HCT116 (cell line): ENCODE results near the gene MRPL9. TPM values are rescaled to one million over a fixed set of nuclear protein-coding genes. Genes with fewer than 3 reads are reported as not detected.

ENCODE experiments used
- ATAC-seq: fragments of 200-7000 bp; cut with Tn5 transposase; 2 replicates; pipeline ENCODE4 v1.9.1; 2020; ENCODE audit warnings: mild to moderate bottlenecking, moderate library complexity
- BruUV-seq: library from RNA; stranded (reverse); fragments of 400-500 nt; replicated peaks from 2 replicates; lab custom pipeline; 2021; lab: Mats Ljungman, UMichigan
- CTCF ChIA-PET: fragments of 300-600 bp; sonication (Branson Sonifier 250); formaldehyde crosslinking; loops from one replicate; lab custom pipeline; 2021; ENCODE audit warnings: antibody characterized with exemption; lab: Charles Lee
- POLR2A ChIA-PET: fragments of 300-600, 350-600 bp; sonication (Branson Sonifier 250); formaldehyde crosslinking; loops from one replicate; lab custom pipeline; 2021; ENCODE audit warnings: antibody characterized with exemption; lab: Charles Lee
- RAD21 ChIA-PET, 2 experiments: fragments of 300-600 bp; sonication (Branson Sonifier 250); formaldehyde crosslinking; loops; one replicate each; lab custom pipeline; 2023; ENCODE audit warnings: low total read pairs in 2 of 2; ENCODE audit not compliant: uncharacterized antibody in 2 of 2, unreplicated experiment in 2 of 2, low non-redundant PET in 1 of 2; lab: Charles Lee
- DNase-seq: peaks from one replicate; pipeline ENCODE4 v3.0.0-alpha.2; 2010; ENCODE audit warnings: low read depth, low spot score
- H2AFZ ChIP-seq: fragments of 200-600 bp; shearing (Covaris generic), sonication (generic); 2 replicates; pipeline ENCODE4 v1.6.1; 2017; ENCODE audit warnings: low read depth, mixed run types, mixed read lengths, antibody characterized with exemption, low read length; ENCODE audit not compliant: poor library complexity, severe bottlenecking
- H3K27ac ChIP-seq: 2 replicates; pipeline ENCODE4 v1.5.1; 2012; ENCODE audit warnings: low read depth, low read length
- H3K27me3 ChIP-seq: fragments of 200-600 bp; sonication (generic); 2 replicates; pipeline ENCODE4 v1.6.1; 2016; ENCODE audit warnings: mixed run types, low read length, mixed read lengths; ENCODE audit not compliant: insufficient read depth
- H3K36me3 ChIP-seq, 2 experiments: fragments of 200-500 bp in 1 of 2; fragments of 200-600 bp in 1 of 2; sonication (Bioruptor generic) in 1 of 2; sonication (generic) in 1 of 2; 2 replicates each; pipeline versions ENCODE4 v1.5.1 to v1.6.1; 2014 to 2016; ENCODE audit warnings: low read length in 2 of 2, inconsistent platforms in 1 of 2, mixed read lengths in 1 of 2, mixed run types in 1 of 2; ENCODE audit not compliant: insufficient read depth in 2 of 2, control insufficient read depth in 1 of 2
- H3K4me1 ChIP-seq, 2 experiments: fragments of 200-600 bp in 1 of 2; sonication (generic) in 1 of 2; 2 replicates each; pipeline versions ENCODE4 v1.5.1 to v1.6.1; 2012 to 2017; ENCODE audit warnings: low read length in 2 of 2, inconsistent platforms in 1 of 2, mild to moderate bottlenecking in 1 of 2, mixed read lengths in 1 of 2, mixed run types in 1 of 2, moderate library complexity in 1 of 2; ENCODE audit not compliant: insufficient read depth in 2 of 2, control insufficient read depth in 1 of 2
- H3K4me2 ChIP-seq: fragments of 200-600 bp; sonication (generic); 2 replicates; pipeline ENCODE4 v1.6.1; 2017; ENCODE audit warnings: mixed run types, low read length, mixed read lengths
- H3K4me3 ChIP-seq, 2 experiments: fragments of 200-600 bp in 1 of 2; sonication (generic) in 1 of 2; replicated peaks in 1 of 2; 2 replicates each; pipeline ENCODE4 v1.5.1; 2011 to 2016; ENCODE audit warnings: low read length in 2 of 2, control low read depth in 1 of 2, low read depth in 1 of 2, mild to moderate bottlenecking in 1 of 2, mixed read lengths in 1 of 2, mixed run types in 1 of 2
- H3K79me2 ChIP-seq: fragments of 200-600 bp; sonication (generic); 2 replicates; pipeline ENCODE4 v1.6.1; 2017; ENCODE audit warnings: mild to moderate bottlenecking, mixed run types, low read length, moderate library complexity, mixed read lengths; ENCODE audit not compliant: insufficient read depth
- H3K9ac ChIP-seq: fragments of 200-600 bp; sonication (generic); 2 replicates; pipeline ENCODE4 v1.6.1; 2016; ENCODE audit warnings: low read length, mixed read lengths
- H3K9me2 ChIP-seq: fragments of 200-600 bp; sonication (generic), shearing (Covaris generic); 2 replicates; pipeline ENCODE4 v1.6.1; 2017; ENCODE audit warnings: mixed run types, mild to moderate bottlenecking, moderate library complexity; ENCODE audit not compliant: insufficient read depth
- H3K9me3 ChIP-seq, 2 experiments: fragments of 200-500 bp in 1 of 2; fragments of 200-600 bp in 1 of 2; sonication (Bioruptor generic) in 1 of 2; sonication (generic) in 1 of 2; 2 replicates each; pipeline ENCODE4 v1.6.1; 2014 to 2017; ENCODE audit warnings: low read length in 2 of 2, mixed read lengths in 2 of 2, inconsistent platforms in 1 of 2, low read depth in 1 of 2, mild to moderate bottlenecking in 1 of 2, mixed run types in 1 of 2, moderate library complexity in 1 of 2; ENCODE audit not compliant: control insufficient read depth in 1 of 2, insufficient read depth in 1 of 2
- H4K20me1 ChIP-seq: fragments of 200-600 bp; sonication (generic), shearing (Covaris generic); 2 replicates; pipeline ENCODE4 v1.6.1; 2017; ENCODE audit warnings: mixed run types, mild to moderate bottlenecking, moderate library complexity; ENCODE audit not compliant: insufficient read depth
- ATF3 ChIP-seq: IDR thresholded peaks from 2 replicates; pipeline ENCODE4 v1.6.1; 2012
- CBX3 ChIP-seq: IDR thresholded peaks from 2 replicates; pipeline ENCODE4 v1.6.1; 2012; ENCODE audit warnings: low read depth
- CTCF ChIP-seq, 3 experiments: fragments of 200-600 bp in 1 of 3; sonication (generic) in 1 of 3; IDR thresholded peaks in 2 of 3; conservative IDR thresholded peaks in 1 of 3; 2 replicates each; pipeline ENCODE4 v1.5.1; 2012 to 2017; ENCODE audit warnings: low read depth in 2 of 3, low read length in 2 of 3, antibody characterized with exemption in 1 of 3, borderline replicate concordance in 1 of 3, control low read depth in 1 of 3, mild to moderate bottlenecking in 1 of 3, mixed read lengths in 1 of 3, mixed run types in 1 of 3, moderate library complexity in 1 of 3; ENCODE audit not compliant: insufficient read depth in 1 of 3
- ELF1 ChIP-seq: IDR thresholded peaks from 2 replicates; pipeline ENCODE4 v1.6.1; 2012; ENCODE audit warnings: low read depth, borderline replicate concordance
- EZH2 ChIP-seq: fragments of 200-600 bp; sonication (generic); IDR thresholded peaks from 2 replicates; pipeline ENCODE4 v1.6.1; 2017; ENCODE audit warnings: antibody characterized with exemption, mixed run types
- EZH2phosphoT487 ChIP-seq: fragments of 200-600 bp; IDR thresholded peaks from 2 replicates; pipeline ENCODE4 v1.6.1; 2018; ENCODE audit warnings: antibody characterized with exemption, borderline replicate concordance
- FOSL1 ChIP-seq: IDR thresholded peaks from 2 replicates; pipeline ENCODE4 v1.6.1; 2012; ENCODE audit warnings: low read depth
- JUND ChIP-seq: IDR thresholded peaks from 2 replicates; pipeline ENCODE4 v1.6.1; 2012
- MAX ChIP-seq: IDR thresholded peaks from 2 replicates; pipeline ENCODE4 v1.6.1; 2012
- POLR2A ChIP-seq: IDR thresholded peaks from 2 replicates; pipeline ENCODE4 v1.7.0; 2011; ENCODE audit warnings: borderline replicate concordance; ENCODE audit not compliant: insufficient read depth, insufficient read length; ENCODE audit errors: extremely low read depth
- POLR2AphosphoS5 ChIP-seq: IDR thresholded peaks from 2 replicates; pipeline ENCODE4 v1.6.1; 2011; ENCODE audit warnings: mild to moderate bottlenecking, low read depth, low read length, moderate library complexity
- REST ChIP-seq: IDR thresholded peaks from 2 replicates; pipeline ENCODE4 v1.6.1; 2012; ENCODE audit warnings: low read depth
- SIN3A ChIP-seq: IDR thresholded peaks from 2 replicates; pipeline ENCODE4 v1.6.1; 2012; ENCODE audit warnings: low read depth
- SP1 ChIP-seq: IDR thresholded peaks from 2 replicates; pipeline ENCODE4 v1.6.1; 2012; ENCODE audit warnings: low read depth
- SRF ChIP-seq: IDR thresholded peaks from 2 replicates; pipeline ENCODE4 v1.6.1; 2012; ENCODE audit warnings: low read depth
- TCF7L2 ChIP-seq: IDR thresholded peaks from 2 replicates; pipeline ENCODE4 v1.7.0; 2011; ENCODE audit warnings: borderline replicate concordance, inconsistent platforms; ENCODE audit not compliant: insufficient read depth, insufficient read length; ENCODE audit errors: extremely low read depth
- YY1 ChIP-seq: IDR thresholded peaks from 2 replicates; pipeline ENCODE4 v1.6.1; 2011; ENCODE audit warnings: low read length, low read depth, moderate library complexity, mild to moderate bottlenecking; ENCODE audit not compliant: insufficient replicate concordance; ENCODE audit errors: extremely low read depth
- ZBTB33 ChIP-seq: IDR thresholded peaks from 2 replicates; pipeline ENCODE4 v1.6.1; 2011; ENCODE audit warnings: mild to moderate bottlenecking, low read length, moderate library complexity; ENCODE audit not compliant: insufficient replicate concordance; ENCODE audit errors: extremely low read depth
- ZFX ChIP-seq: fragments of 450-650 bp; IDR thresholded peaks from 2 replicates; pipeline ENCODE4 v1.6.1; 2017
- ZNF274 ChIP-seq: fragments of 200-500 bp; sonication (Bioruptor generic); IDR thresholded peaks from 2 replicates; pipeline ENCODE4 v1.6.1; 2014; ENCODE audit warnings: mild to moderate bottlenecking, low read depth, low read length, inconsistent platforms
- intact Hi-C: fragments of 100-400 bp; cut with micrococcal nuclease; formaldehyde crosslinking; loops from 2 replicates; pipeline ENCODE4 v1.10.0; 2022
- total RNA-seq: library from RNA; stranded (reverse); gene quantifications from one replicate; pipeline ENCODE4 v1.2.1, GENCODE V29; 2021; ENCODE audit not compliant: unreplicated experiment

The MRPL9 gene
- total RNA-seq, 1 experiment from 2014 or later, result 94.5 TPM

- RAD21 ChIA-PET, result no interaction called here
These were observed 26.3 kb downstream of the MRPL9 start for GRCh38 chr1:151737026-151737425.

More at GRCh38 chr1:151737026-151737425, 26.3 kb downstream of the MRPL9 start:
- no TSS peak for BruUV-seq
- no peak overlapping the region for H3K9ac ChIP-seq
- H3K27ac ChIP-seq, result no peak overlapping the region
- no peaks in the 10 kb centered on the region for H3K36me3 ChIP-seq
- no peak overlapping the region for H3K4me2 ChIP-seq
- H3K27me3 ChIP-seq, result no peaks in the 10 kb centered on the region
- no peaks in the 10 kb centered on the region for H3K9me2 ChIP-seq
- no peaks in the 10 kb centered on the region for H3K79me2 ChIP-seq
- TF ChIP-seq CBX3 (no peak), EZH2 (no peak), ZBTB33 (no peak), ATF3 (no peak), FOSL1 (no peak), SP1 (no peak), REST (no peak), CTCF (IDR thresholded peaks at IDR 0.05 in 2 of 3, conservative IDR thresholded peaks at IDR 0.05 in 1 of 3; ENCODE audit: borderline replicate concordance in 1 of 3, insufficient read depth in 1 of 3, low read depth in 2 of 3, low read length in 2 of 3) (no peak), ZNF274 (no peak), MAX (no peak), TCF7L2 (no peak), POLR2A (no peak), POLR2AphosphoS5 (no peak), EZH2phosphoT487 (no peak), SRF (no peak), ELF1 (no peak), ZFX (no peak), SIN3A (no peak), JUND (no peak), YY1 (no peak)
- POLR2A ChIA-PET, result no interaction called here
- intact Hi-C loops, result no loop called here
- ATAC-seq (no peak), DNase-seq (no peak)
- H3K4me3 ChIP-seq, result no peak overlapping the region
- peaks cover 0 to 7% of the 10 kb centered on the region in 2 experiments; a peak in 1 of 4 replicates for H3K9me3 ChIP-seq
- CTCF ChIA-PET, result interaction anchor here (1.0 kb wide), 1 partner anchor 436 kb away, joined by 3 read pairs; no protein-coding TSS in a partner anchor
- no peak overlapping the region for H2AFZ ChIP-seq
- peaks cover 6 to 10% of the 10 kb centered on the region in 2 experiments; a peak in 2 of 4 replicates for H3K4me1 ChIP-seq
- no peaks in the 10 kb centered on the region for H4K20me1 ChIP-seq
